ENCODE results near the gene SCYGR1.

DNA sequence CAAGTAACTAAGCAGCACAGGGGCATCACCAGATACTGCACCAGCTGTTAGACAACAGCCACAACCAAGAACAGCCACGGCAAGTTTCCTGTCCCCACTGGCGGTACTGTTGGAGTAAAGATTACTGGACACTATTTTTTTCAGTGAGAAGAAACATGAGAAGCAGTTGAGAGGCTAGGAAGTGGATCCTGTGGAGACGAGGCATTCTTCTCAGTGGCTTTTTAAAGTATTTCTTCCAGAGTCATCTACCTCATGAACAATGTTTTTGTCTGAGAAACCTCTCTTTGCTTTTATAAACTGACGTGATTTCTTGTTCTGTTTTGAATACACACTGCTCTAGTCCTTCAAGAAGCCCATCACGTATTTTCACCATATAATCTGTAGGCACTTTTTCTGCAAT is 27.4 kb downstream of the SCYGR1 start:
- TF ChIP-seq, protein P1, sequence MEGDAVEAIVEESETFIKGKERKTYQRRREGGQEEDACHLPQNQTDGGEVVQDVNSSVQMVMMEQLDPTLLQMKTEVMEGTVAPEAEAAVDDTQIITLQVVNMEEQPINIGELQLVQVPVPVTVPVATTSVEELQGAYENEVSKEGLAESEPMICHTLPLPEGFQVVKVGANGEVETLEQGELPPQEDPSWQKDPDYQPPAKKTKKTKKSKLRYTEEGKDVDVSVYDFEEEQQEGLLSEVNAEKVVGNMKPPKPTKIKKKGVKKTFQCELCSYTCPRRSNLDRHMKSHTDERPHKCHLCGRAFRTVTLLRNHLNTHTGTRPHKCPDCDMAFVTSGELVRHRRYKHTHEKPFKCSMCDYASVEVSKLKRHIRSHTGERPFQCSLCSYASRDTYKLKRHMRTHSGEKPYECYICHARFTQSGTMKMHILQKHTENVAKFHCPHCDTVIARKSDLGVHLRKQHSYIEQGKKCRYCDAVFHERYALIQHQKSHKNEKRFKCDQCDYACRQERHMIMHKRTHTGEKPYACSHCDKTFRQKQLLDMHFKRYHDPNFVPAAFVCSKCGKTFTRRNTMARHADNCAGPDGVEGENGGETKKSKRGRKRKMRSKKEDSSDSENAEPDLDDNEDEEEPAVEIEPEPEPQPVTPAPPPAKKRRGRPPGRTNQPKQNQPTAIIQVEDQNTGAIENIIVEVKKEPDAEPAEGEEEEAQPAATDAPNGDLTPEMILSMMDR (IDR thresholded peaks at IDR 0.05; ENCODE audit: low read depth, low read length, poor library complexity, severe bottlenecking): no peak
- no peak for TF ChIP-seq EZH2phosphoT487 (IDR thresholded peaks at IDR 0.05; ENCODE audit: borderline replicate concordance, low read length)

Measured in DOHH2 (cell line).